Erythroblast (primary cell): ENCODE measurements around the gene IL22.

Source experiments
- DNase-seq, 2 experiments: peaks; one replicate each; lab custom pipeline; 2025; lab: John Stamatoyannopoulos, UW
- GATA1 ChIP-seq: IDR thresholded peaks from 2 replicates; pipeline ENCODE4 v1.6.1; 2011; ENCODE audit warnings: low read depth, mild to moderate bottlenecking, control low read depth, low read length, moderate library complexity
- POLR2A ChIP-seq: IDR thresholded peaks from 2 replicates; pipeline ENCODE4 v1.6.1; 2011; ENCODE audit warnings: mild to moderate bottlenecking, low read length

The IL22 gene

DNA sequence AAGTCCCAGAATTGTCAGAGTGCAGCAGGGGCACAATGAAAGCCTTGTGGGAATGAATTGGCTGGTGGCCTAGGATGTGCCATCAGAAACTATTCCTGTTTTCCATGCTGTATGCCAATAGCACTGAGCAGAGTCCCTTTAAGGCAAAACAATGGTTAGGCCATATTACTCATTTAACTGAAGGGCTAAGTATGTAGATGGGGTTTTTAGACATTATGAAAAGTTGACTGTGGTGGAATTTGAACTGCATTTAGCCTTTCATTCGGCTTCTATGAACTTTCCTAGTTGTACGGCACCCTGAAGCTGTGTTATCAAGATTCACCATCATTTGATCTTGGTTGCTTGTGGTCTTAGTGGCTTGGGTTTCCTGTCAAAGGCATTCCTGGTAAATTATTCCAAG, 52.5 kb downstream of the IL22 start:
- TF ChIP-seq POLR2A = no peak

DNA sequence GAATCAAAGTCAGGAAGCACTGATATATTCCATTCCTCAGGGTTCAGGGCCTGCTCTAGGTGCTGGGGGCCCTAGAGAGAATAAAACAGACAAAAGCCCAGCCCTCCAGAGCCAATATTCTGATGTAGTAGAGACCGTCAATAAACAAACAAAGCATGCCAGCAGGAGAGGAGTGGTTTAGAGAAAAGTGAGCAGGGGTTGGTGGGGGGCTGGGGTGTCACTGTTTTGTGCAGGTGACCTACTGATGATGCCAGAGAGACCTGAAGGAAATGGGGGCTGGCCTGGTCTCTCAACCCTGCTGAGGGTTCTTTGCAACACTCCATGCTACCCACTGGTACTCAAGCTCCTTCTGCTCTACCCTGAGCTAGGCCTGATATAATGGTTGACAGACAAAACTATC, 54.3 kb downstream of the IL22 start:
- DNase-seq = no peak
- no peak for TF ChIP-seq POLR2A
- TF ChIP-seq GATA1 = no peak

More for the DNA sequence above, 52.5 kb downstream of the IL22 start:
- DNase-seq = no peak

DNA sequence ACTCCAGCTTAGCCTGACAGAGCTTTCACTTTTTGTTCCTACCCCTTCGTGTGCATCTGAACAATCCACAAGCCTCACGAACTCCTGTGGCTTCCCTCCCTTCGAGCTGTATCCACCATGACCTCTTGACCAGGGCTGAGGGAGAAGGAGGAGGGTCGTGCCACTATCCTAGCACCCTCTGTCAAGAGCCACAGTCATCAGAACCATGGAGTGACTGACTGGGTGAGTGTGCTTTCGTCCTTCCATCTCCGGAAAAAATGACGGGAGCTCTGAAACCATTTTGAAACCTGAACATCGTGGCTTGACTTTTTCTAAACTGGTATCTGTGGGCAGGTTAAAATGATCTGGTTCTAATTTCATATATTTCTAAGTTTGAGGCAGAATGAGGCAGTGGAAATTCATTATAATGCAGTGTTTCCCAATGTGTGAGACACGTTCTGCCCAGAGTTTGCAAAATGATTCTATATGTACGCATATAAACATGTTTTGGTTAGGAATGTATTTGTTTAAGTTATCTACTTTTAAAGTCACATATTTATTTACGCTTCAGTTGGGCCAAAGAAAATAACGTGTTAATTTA, 54.8 kb downstream of the IL22 start:
- DNase-seq = no peak
- TF ChIP-seq GATA1 (no peak), POLR2A (no peak)
